Liver (tissue), 3 donors: ENCODE data around the gene CLN6.
"Not testable (repeated sequence)": the region's sequence is repeated elsewhere in the genome, so short reads cannot be mapped to it uniquely, and the experiment has no call there.

Experiments
- ATF3 ChIP-seq: IDR thresholded peaks from 2 replicates; pipeline ENCODE4 v1.6.1; 2016; ENCODE audit warnings: antibody characterized with exemption
- JUND ChIP-seq, 2 donors: IDR thresholded peaks; 2 replicates each; pipeline ENCODE4 v1.6.1; 2016; ENCODE audit warnings: antibody characterized with exemption in 2 of 2
- RAD21 ChIP-seq, 2 donors: IDR thresholded peaks; 2 replicates each; pipeline ENCODE4 v1.6.1; 2016; ENCODE audit warnings: antibody characterized with exemption in 2 of 2, mild to moderate bottlenecking in 2 of 2
- SP1 ChIP-seq: IDR thresholded peaks from 2 replicates; pipeline ENCODE4 v1.6.1; 2018; ENCODE audit warnings: antibody characterized with exemption, mild to moderate bottlenecking
- TAF1 ChIP-seq: conservative IDR thresholded peaks from 2 replicates; pipeline ENCODE4 v1.6.1; 2016; ENCODE audit warnings: antibody characterized with exemption, mild to moderate bottlenecking
- YY1 ChIP-seq: IDR thresholded peaks from 2 replicates; pipeline ENCODE4 v1.6.1; 2016; ENCODE audit warnings: antibody characterized with exemption, mild to moderate bottlenecking
- TF ChIP-seq, protein P1 (sequence below): fragments of 150-350 bp; IDR thresholded peaks from 2 replicates; pipeline ENCODE4 v1.5.1; 2017; ENCODE audit warnings: improper control_type of control experiment, low read depth, low read length; ENCODE audit not compliant: missing input control
- donor health status: healthy.
- donor health status: healthy.

GRCh38 chr15:68222432-68222743 is 7.1 kb downstream of the CLN6 start:
- TF ChIP-seq, protein P1, sequence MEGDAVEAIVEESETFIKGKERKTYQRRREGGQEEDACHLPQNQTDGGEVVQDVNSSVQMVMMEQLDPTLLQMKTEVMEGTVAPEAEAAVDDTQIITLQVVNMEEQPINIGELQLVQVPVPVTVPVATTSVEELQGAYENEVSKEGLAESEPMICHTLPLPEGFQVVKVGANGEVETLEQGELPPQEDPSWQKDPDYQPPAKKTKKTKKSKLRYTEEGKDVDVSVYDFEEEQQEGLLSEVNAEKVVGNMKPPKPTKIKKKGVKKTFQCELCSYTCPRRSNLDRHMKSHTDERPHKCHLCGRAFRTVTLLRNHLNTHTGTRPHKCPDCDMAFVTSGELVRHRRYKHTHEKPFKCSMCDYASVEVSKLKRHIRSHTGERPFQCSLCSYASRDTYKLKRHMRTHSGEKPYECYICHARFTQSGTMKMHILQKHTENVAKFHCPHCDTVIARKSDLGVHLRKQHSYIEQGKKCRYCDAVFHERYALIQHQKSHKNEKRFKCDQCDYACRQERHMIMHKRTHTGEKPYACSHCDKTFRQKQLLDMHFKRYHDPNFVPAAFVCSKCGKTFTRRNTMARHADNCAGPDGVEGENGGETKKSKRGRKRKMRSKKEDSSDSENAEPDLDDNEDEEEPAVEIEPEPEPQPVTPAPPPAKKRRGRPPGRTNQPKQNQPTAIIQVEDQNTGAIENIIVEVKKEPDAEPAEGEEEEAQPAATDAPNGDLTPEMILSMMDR, result not testable (repeated sequence)
- TF ChIP-seq RAD21 (IDR thresholded peaks at IDR 0.05); SP1; JUND (IDR thresholded peaks at IDR 0.05); ATF3; TAF1; YY1: not testable (repeated sequence)
